ENCODE results near the gene DSC1. TPM values are rescaled to one million over a fixed set of nuclear protein-coding genes. Genes with fewer than 3 reads are reported as not detected.

DSC1 gene
- total and polyA plus RNA-seq, 2 donors: 0.33 to 0.80 TPM

DNA sequence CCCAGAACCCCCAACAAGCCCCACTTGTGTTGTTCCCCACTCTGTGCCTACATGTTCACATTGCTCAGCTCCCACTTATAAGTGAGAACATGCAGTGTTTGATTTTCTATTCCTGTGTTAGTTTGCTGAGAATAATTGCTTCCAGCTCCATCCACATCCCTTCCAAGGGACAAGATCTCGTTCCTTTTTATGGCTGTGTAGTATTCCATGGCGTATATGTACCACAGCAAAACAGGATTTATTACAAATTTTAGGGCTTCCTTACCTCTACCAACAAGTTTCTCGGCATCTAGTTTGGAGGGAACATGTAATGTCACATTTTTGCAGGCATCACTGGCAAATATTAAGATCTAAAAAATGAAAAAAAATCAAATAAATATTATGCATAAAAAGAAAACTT is 69.4 kb downstream of the DSC1 start:
- no peak for DNase-seq (ENCODE audit: low read depth in 6 of 9, low spot score in 9 of 9)
- 89% methylated on average over 3 of the region's 3 CpGs for WGBS
- no peak overlapping the region for H3K27ac ChIP-seq (ENCODE audit: low read depth in 1 of 2, low read length in 1 of 2)
- no peak overlapping the region for H3K4me3 ChIP-seq (ENCODE audit: low read length in 2 of 2)
- H3K9me3 ChIP-seq (ENCODE audit: control insufficient read depth in 2 of 2, insufficient read depth in 1 of 2, low read length in 1 of 2): no peaks in the 10 kb centered on the region
- H3K4me1 ChIP-seq (ENCODE audit: control insufficient read depth in 2 of 2, insufficient read depth in 2 of 2, low read length in 2 of 2): no peaks in the 10 kb centered on the region
- no peaks in the 10 kb centered on the region for H3K36me3 ChIP-seq (ENCODE audit: control insufficient read depth in 2 of 2, insufficient read depth in 2 of 2, low read length in 1 of 2)
- no peaks in the 10 kb centered on the region for H3K27me3 ChIP-seq (ENCODE audit: control insufficient read depth in 2 of 2, insufficient read depth in 1 of 2, low read length in 1 of 2)

DNA sequence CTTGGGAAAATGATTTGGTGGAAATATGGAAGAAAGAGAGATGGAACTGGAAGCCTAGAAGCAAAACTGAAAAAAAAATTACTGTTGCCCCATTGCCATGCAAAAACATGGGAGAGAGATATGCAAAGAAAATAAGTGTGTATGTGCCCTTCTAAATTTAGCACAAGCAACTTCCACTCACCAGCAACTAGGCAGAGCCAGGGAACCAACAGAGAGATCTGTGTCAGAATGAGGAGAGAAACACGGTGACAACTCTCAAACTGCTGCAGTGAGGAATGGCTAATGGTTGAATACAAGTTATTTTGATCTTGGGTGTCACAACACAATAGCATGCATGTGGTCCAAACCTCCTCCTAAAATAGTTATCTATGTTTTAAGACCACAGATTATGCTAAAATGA is 71.3 kb downstream of the DSC1 start:
- no peaks in the 10 kb centered on the region for H3K4me1 ChIP-seq (ENCODE audit: control insufficient read depth in 2 of 2, insufficient read depth in 2 of 2, low read length in 2 of 2)
- no peak overlapping the region for H3K4me3 ChIP-seq (ENCODE audit: low read length in 2 of 2)
- H3K36me3 ChIP-seq (ENCODE audit: control insufficient read depth in 2 of 2, insufficient read depth in 2 of 2, low read length in 1 of 2): no peaks in the 10 kb centered on the region
- no peak for DNase-seq (ENCODE audit: low read depth in 6 of 9, low spot score in 9 of 9)
- no peaks in the 10 kb centered on the region for H3K9me3 ChIP-seq (ENCODE audit: control insufficient read depth in 2 of 2, insufficient read depth in 1 of 2, low read length in 1 of 2)
- WGBS: 95% methylated on average over 1 of the region's 1 CpG
- no peak overlapping the region for H3K27ac ChIP-seq (ENCODE audit: low read depth in 1 of 2, low read length in 1 of 2)
- no peaks in the 10 kb centered on the region for H3K27me3 ChIP-seq (ENCODE audit: control insufficient read depth in 2 of 2, insufficient read depth in 1 of 2, low read length in 1 of 2)

DNA sequence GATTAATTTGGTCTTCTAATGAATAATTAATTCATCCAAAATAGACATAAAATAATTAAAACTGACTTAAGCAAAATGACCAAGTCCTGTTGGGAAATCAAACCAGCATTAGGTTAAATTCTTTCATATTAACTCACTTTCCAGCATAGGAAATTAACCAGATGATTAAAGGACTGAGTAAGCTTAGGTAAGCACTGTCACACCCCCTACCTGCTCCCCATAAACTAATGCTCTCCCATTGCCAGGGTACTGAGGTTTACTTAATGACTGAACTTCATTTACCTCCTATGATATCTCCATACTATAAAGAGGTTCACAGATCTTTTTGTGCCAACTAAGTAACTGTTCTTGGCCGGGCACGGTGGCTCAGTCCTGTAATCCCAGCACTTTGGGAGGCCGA is 74.1 kb downstream of the DSC1 start:
- H3K36me3 ChIP-seq (ENCODE audit: control insufficient read depth in 2 of 2, insufficient read depth in 2 of 2, low read length in 1 of 2): no peaks in the 10 kb centered on the region
- WGBS: 96% methylated on average over 3 of the region's 3 CpGs
- no peaks in the 10 kb centered on the region for H3K4me1 ChIP-seq (ENCODE audit: control insufficient read depth in 2 of 2, insufficient read depth in 2 of 2, low read length in 2 of 2)
- H3K27ac ChIP-seq (ENCODE audit: low read depth in 1 of 2, low read length in 1 of 2): no peak overlapping the region
- no peak overlapping the region for H3K4me3 ChIP-seq (ENCODE audit: low read length in 2 of 2)
- H3K27me3 ChIP-seq (ENCODE audit: control insufficient read depth in 2 of 2, insufficient read depth in 1 of 2, low read length in 1 of 2): no peaks in the 10 kb centered on the region
- no peak for DNase-seq (ENCODE audit: low read depth in 6 of 9, low spot score in 9 of 9)
- no peaks in the 10 kb centered on the region for H3K9me3 ChIP-seq (ENCODE audit: control insufficient read depth in 2 of 2, insufficient read depth in 1 of 2, low read length in 1 of 2)

GRCh38 chr18:31079973-31080372 is 82.7 kb downstream of the DSC1 start:
- DNase-seq (ENCODE audit: low read depth in 6 of 9, low spot score in 9 of 9): no peak
- H3K27ac ChIP-seq (ENCODE audit: low read depth in 1 of 2, low read length in 1 of 2): no peak overlapping the region
- H3K4me3 ChIP-seq (ENCODE audit: low read length in 2 of 2): no peak overlapping the region
- no peaks in the 10 kb centered on the region for H3K27me3 ChIP-seq (ENCODE audit: control insufficient read depth in 2 of 2, insufficient read depth in 1 of 2, low read length in 1 of 2)
- no peaks in the 10 kb centered on the region for H3K4me1 ChIP-seq (ENCODE audit: control insufficient read depth in 2 of 2, insufficient read depth in 2 of 2, low read length in 2 of 2)
- H3K9me3 ChIP-seq (ENCODE audit: control insufficient read depth in 2 of 2, insufficient read depth in 1 of 2, low read length in 1 of 2): no peaks in the 10 kb centered on the region
- H3K36me3 ChIP-seq (ENCODE audit: control insufficient read depth in 2 of 2, insufficient read depth in 2 of 2, low read length in 1 of 2): no peaks in the 10 kb centered on the region
- 92% methylated on average over 3 of the region's 3 CpGs for WGBS

Other genes starting within 250 kb of the DSC1 start
- 6.9 TPM for gene DSC3, start 120.1 kb downstream of the DSC1 start, total RNA-seq
- gene DSC3, start 120.1 kb downstream of the DSC1 start, polyA plus RNA-seq: 16.8 TPM
- 11.1 TPM for gene DSC2, start 60.4 kb downstream of the DSC1 start, total RNA-seq
- 16.3 TPM for gene DSC2, start 60.4 kb downstream of the DSC1 start, polyA plus RNA-seq
- 0.61 TPM for gene DSG1, start 155.3 kb upstream of the DSC1 start, total RNA-seq
- gene DSG1, start 155.3 kb upstream of the DSC1 start, polyA plus RNA-seq: 3.7 TPM
- under 0.01 TPM for gene DSG4, start 213.9 kb upstream of the DSC1 start, total RNA-seq
- 0.05 TPM for gene DSG4, start 213.9 kb upstream of the DSC1 start, polyA plus RNA-seq

Measured in thymus (tissue), 11 donors.